Suprapubic skin (tissue), 4 donors: ENCODE results near the gene SLC12A3. TPM values are rescaled to one million over a fixed set of nuclear protein-coding genes. Genes with fewer than 3 reads are reported as not detected.
A peak's percentile ranks its signal among the peaks of the same experiment; 100 is the strongest.

Source experiments
- DNase-seq, 2 donors: peaks; one replicate each; pipeline ENCODE4 v3.0.0-alpha.2; 2019; ENCODE audit warnings: low spot score in 2 of 2
- H3K27ac ChIP-seq: fragments of 200-600 bp; sonication (generic); one replicate; pipeline ENCODE4 v1.5.1; 2019
- H3K27me3 ChIP-seq: fragments of 200-600 bp; sonication (generic); one replicate; pipeline ENCODE4 v1.5.1; 2019
- H3K36me3 ChIP-seq: fragments of 200-600 bp; sonication (generic); one replicate; pipeline ENCODE4 v1.5.1; 2019
- H3K4me1 ChIP-seq: fragments of 200-600 bp; sonication (generic); one replicate; pipeline ENCODE4 v1.5.1; 2019
- H3K4me3 ChIP-seq: fragments of 200-600 bp; sonication (generic); one replicate; pipeline ENCODE4 v1.5.1; 2019; ENCODE audit warnings: mild to moderate bottlenecking
- H3K9me3 ChIP-seq: fragments of 200-600 bp; sonication (generic); one replicate; pipeline ENCODE4 v1.5.1; 2019
- CTCF ChIP-seq, 2 donors: fragments of 200-600 bp in 1 of 2; fragments of 450-650 bp in 1 of 2; sonication (generic) in 1 of 2; IDR thresholded peaks; one replicate each; pipeline ENCODE4 v1.5.1; 2016 to 2019; ENCODE audit warnings: antibody characterized with exemption in 2 of 2, mild to moderate bottlenecking in 1 of 2, moderate library complexity in 1 of 2
- EP300 ChIP-seq: sonication (generic); formaldehyde crosslinking; IDR thresholded peaks from one replicate; pipeline ENCODE4 v1.6.1; 2017; ENCODE audit warnings: antibody characterized with exemption
- POLR2A ChIP-seq, 2 donors: fragments of 450-650 bp; IDR thresholded peaks; one replicate each; pipeline ENCODE4 v1.6.1; 2017; ENCODE audit warnings: antibody characterized with exemption in 2 of 2, mild to moderate bottlenecking in 2 of 2, moderate library complexity in 2 of 2
- POLR2AphosphoS5 ChIP-seq, 3 donors: sonication (generic); formaldehyde crosslinking; IDR thresholded peaks; one replicate each; pipeline ENCODE4 v1.6.1; 2017; ENCODE audit warnings: antibody characterized with exemption in 3 of 3
- WGBS: methylation state at CpG from one replicate; pipeline ENCODE4 v1.1.5; 2018; 5-methylcytosine and 5-hydroxymethylcytosine counted together
- total RNA-seq, 4 donors: library from RNA; depleted of rRNA; stranded (reverse); fragments of >200 nt; gene quantifications; one replicate each; pipeline ENCODE4 v1.1.0, GENCODE V29; 2016

The SLC12A3 gene
- total RNA-seq, 4 donors from 2014 or later, result 0.13 TPM; not detected in 3

DNA sequence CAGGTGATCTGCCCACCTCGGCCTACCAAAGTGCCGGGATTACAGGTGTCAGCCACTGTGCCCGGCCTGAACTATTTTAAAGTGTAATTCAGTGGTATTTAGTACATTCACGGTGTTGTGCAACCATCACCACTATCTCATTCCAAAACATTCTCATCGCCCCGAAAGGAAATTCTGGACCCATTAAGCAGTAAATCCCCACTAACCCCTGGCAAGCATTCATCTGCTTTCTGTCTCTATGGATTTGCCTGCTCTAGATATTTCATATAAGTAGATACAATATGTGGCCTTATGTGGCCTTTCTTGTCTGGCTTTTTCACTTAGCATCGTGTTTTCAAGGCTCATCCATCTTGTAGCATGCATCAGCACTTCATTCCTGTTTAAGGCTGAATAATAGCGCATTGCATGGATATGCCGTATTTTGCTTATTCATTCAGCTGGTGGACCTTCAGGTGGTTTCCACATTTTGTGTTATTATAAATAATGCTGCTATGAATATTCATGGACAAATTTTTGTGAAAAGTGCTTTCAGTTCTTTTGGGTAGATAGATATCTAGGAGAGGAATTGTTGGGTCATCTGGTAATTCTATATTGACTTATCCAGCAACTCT is 58.6 kb downstream of the SLC12A3 start:
- H3K27ac ChIP-seq, result no peak overlapping the region
- no peaks in the 10 kb centered on the region for H3K27me3 ChIP-seq
- WGBS, result 91% methylated on average over 9 of the region's 9 CpGs
- TF ChIP-seq EP300, result no peak
- TF ChIP-seq POLR2AphosphoS5 (IDR thresholded peaks at IDR 0.05), result no peak
- no peak for TF ChIP-seq POLR2A (IDR thresholded peaks at IDR 0.05)
- no peak for TF ChIP-seq CTCF (IDR thresholded peaks at IDR 0.05)
- H3K4me1 ChIP-seq, result peaks cover 11% of the 10 kb centered on the region
- no peak overlapping the region for H3K4me3 ChIP-seq
- DNase-seq, result no peak
- H3K36me3 ChIP-seq, result no peaks in the 10 kb centered on the region
- no peaks in the 10 kb centered on the region for H3K9me3 ChIP-seq

DNA sequence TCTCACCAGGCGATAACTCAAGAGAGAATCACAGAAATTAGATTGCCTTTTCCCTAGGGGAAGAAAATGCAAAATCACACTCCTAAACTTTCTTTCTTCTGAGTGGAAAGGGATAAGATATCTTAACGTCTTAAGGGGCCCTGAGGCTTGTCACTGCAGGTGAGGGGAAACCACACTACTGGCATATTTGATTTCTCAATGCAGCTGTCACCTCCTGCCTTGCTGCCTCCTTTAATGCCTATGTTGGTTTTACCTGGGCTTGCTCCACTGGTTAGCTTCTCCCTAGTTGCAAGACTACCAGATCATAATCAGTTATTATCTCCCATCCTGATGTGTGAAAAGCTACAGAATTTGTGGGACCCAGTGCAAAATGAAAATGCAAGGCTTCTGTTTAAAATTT is 62.5 kb downstream of the SLC12A3 start:
- H3K27me3 ChIP-seq, result no peaks in the 10 kb centered on the region
- H3K4me3 ChIP-seq, result no peak overlapping the region
- TF ChIP-seq POLR2A (IDR thresholded peaks at IDR 0.05) (no peak), EP300 (no peak), POLR2AphosphoS5 (IDR thresholded peaks at IDR 0.05) (no peak), CTCF (IDR thresholded peaks at IDR 0.05) (no peak)
- peaks cover 7% of the 10 kb centered on the region for H3K4me1 ChIP-seq
- no peaks in the 10 kb centered on the region for H3K9me3 ChIP-seq
- H3K27ac ChIP-seq, result no peak overlapping the region
- no peaks in the 10 kb centered on the region for H3K36me3 ChIP-seq
- WGBS, result 54% methylated on average over 2 of the region's 2 CpGs
- DNase-seq, result no peak

DNA sequence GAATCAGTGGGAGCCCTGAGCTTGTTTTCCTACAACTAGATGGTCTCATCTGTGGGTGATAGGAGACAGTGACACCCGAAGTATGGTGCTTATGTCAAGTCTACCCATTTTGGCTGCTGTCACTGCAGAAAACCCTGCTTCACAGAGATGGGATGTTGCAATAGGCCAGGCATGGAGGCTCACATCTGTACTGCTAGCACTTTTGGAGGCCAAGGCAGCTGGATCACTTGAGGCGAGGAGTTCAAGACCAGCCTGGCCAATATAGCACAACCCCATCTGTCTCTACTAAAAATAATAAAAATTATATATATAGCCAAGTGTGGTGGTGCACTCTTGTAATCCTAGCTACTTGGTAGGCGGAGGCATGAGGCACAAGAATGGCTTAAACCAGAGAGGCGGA is 64.6 kb downstream of the SLC12A3 start:
- DNase-seq, result no peak
- Histone ChIP-seq H3K27me3 (no peaks in the 10 kb centered on the region), H3K36me3 (no peaks in the 10 kb centered on the region), H3K4me3 (no peak overlapping the region), H3K4me1 (peaks cover 20% of the 10 kb centered on the region), H3K27ac (no peak overlapping the region), H3K9me3 (no peaks in the 10 kb centered on the region)
- TF ChIP-seq CTCF (IDR thresholded peaks at IDR 0.05) (no peak), EP300 (no peak), POLR2A (IDR thresholded peaks at IDR 0.05) (no peak), POLR2AphosphoS5 (IDR thresholded peaks at IDR 0.05) (no peak)
- 95% methylated on average over 4 of the region's 4 CpGs for WGBS

DNA sequence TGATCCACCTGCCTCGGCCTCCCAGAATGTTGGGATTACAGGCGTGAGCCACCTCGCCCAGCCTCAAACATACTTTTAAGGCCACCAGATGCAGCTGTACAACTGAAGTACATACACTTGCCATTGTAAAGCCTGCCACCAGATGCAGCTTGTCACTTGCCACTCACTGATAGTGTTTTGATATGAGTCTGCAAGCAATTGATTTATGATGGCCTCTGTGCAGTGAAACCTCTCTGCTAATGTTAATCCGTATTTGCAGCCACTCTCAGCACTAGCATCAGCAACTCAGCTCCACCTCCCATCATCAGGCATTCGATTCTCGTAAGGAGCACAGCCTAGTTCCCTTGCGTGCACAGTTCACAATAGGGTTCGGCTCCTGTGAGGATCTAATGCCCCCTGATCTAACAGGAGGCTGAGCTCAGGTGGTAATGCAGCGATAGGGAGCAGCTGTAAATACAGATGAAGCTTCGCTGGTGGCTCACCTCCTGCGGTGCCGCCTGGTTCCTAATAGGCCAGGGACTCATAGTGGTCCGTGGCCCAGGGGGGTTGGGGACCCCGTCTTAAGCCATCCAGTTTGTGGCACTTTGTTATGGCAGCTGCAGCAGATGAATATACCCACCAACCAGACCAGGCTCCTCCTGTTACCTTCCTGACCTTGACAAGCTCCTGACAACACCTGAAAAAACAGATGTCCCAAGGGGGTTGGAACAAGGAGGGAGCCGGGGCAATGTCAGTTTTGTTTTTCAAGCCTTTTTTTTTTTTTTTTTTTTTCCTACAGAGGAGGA is 65.7 kb downstream of the SLC12A3 start:
- no peak for DNase-seq
- Histone ChIP-seq H3K4me1 (peaks cover 29% of the 10 kb centered on the region), H3K27ac (peak overlapping the region; percentile 97), H3K9me3 (no peaks in the 10 kb centered on the region), H3K27me3 (no peaks in the 10 kb centered on the region), H3K36me3 (peaks cover under 1% of the 10 kb centered on the region), H3K4me3 (no peak overlapping the region)
- 79% methylated on average over 14 of the region's 15 CpGs for WGBS
- TF ChIP-seq EP300 (no peak), CTCF (IDR thresholded peaks at IDR 0.05) (no peak), POLR2A (IDR thresholded peaks at IDR 0.05) (no peak), POLR2AphosphoS5 (IDR thresholded peaks at IDR 0.05) (no peak)

- Histone ChIP-seq H3K36me3 (peaks cover 7% of the 10 kb centered on the region), H3K4me1 (peaks cover 36% of the 10 kb centered on the region), H3K9me3 (no peaks in the 10 kb centered on the region), H3K27me3 (no peaks in the 10 kb centered on the region), H3K4me3 (peak overlapping the region; percentile 84), H3K27ac (peak overlapping the region; percentile 97)
- WGBS, result 9% methylated on average over 25 of the region's 25 CpGs
- DNase-seq, result no peak
- no peak for TF ChIP-seq EP300
- no peak for TF ChIP-seq POLR2A (IDR thresholded peaks at IDR 0.05)
- TF ChIP-seq CTCF (IDR thresholded peaks at IDR 0.05), result no peak
- no peak for TF ChIP-seq POLR2AphosphoS5 (IDR thresholded peaks at IDR 0.05)
These were observed 66.4 kb downstream of the SLC12A3 start for GRCh38 chr16:56931271-56931891.
